Glutamatergic neuron (in vitro differentiated cells): ENCODE results near the gene NDUFA9. TPM values are rescaled to one million over a fixed set of nuclear protein-coding genes. Genes with fewer than 3 reads are reported as not detected.

Experiments used
- DNase-seq: peaks from one replicate; pipeline ENCODE4 v3.0.0; 2022
- H3K27ac Mint-ChIP-seq: one replicate; pipeline ENCODE4 v1.8.0; 2020; ENCODE audit warnings: mild to moderate bottlenecking, mixed read lengths, inconsistent platforms; ENCODE audit not compliant: unreplicated experiment
- H3K27me3 Mint-ChIP-seq: one replicate; pipeline ENCODE4 v1.8.0; 2020; ENCODE audit warnings: mild to moderate bottlenecking, moderate library complexity, mixed read lengths, inconsistent platforms; ENCODE audit not compliant: unreplicated experiment
- H3K36me3 Mint-ChIP-seq: one replicate; pipeline ENCODE4 v1.8.0; 2020; ENCODE audit warnings: mild to moderate bottlenecking, mixed read lengths, inconsistent platforms; ENCODE audit not compliant: unreplicated experiment
- H3K4me1 Mint-ChIP-seq: one replicate; pipeline ENCODE4 v1.8.0; 2020; ENCODE audit warnings: mild to moderate bottlenecking, low read depth, mixed read lengths, inconsistent platforms; ENCODE audit not compliant: unreplicated experiment
- H3K4me3 Mint-ChIP-seq: one replicate; pipeline ENCODE4 v1.8.0; 2020; ENCODE audit warnings: mild to moderate bottlenecking, mixed read lengths, inconsistent platforms; ENCODE audit not compliant: unreplicated experiment
- H3K9me3 Mint-ChIP-seq: one replicate; pipeline ENCODE4 v1.8.0; 2020; ENCODE audit warnings: mild to moderate bottlenecking, moderate library complexity, mixed read lengths, inconsistent platforms; ENCODE audit not compliant: unreplicated experiment
- total RNA-seq: library from RNA; stranded (reverse); fragmentation: NEBNext Ultra II Directional; extraction: Animal tissue kit (Norgen Biotek cat#: 25700); gene quantifications from one replicate; pipeline ENCODE4 v1.2.1, GENCODE V29; 2021; ENCODE audit not compliant: unreplicated experiment
- TF ChIP-seq, protein P1 (sequence below): fragments of 200-600 bp; sonication (generic); IDR thresholded peaks from one replicate; pipeline ENCODE4 v1.5.0; 2021; ENCODE audit not compliant: partially characterized antibody, unreplicated experiment

The NDUFA9 gene
- total RNA-seq, 1 donor from 2014 or later: 130 TPM

DNA sequence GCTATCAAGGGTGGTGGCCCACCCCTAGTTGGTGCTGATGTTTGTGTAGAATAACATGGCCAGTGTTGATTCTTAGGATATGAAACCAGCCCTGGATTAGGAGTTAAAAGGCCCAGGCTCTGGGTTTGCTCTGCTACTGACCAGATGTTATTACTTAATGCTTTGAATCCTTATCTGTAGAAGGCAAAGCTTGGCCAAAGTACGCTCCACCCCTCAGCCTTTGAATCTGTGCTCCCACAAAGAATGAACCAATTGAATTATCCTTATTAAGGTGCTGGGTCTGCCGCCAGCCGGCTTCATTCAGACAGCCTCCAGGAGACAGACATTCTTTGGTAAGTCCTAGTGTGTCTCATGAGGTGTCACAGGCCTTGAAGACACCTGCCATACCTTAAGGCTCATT, 41.9 kb upstream of the NDUFA9 start:
- no peak overlapping the region for H3K27ac Mint-ChIP-seq
- H3K9me3 Mint-ChIP-seq: peaks cover 2% of the 10 kb centered on the region
- TF ChIP-seq, protein P1, sequence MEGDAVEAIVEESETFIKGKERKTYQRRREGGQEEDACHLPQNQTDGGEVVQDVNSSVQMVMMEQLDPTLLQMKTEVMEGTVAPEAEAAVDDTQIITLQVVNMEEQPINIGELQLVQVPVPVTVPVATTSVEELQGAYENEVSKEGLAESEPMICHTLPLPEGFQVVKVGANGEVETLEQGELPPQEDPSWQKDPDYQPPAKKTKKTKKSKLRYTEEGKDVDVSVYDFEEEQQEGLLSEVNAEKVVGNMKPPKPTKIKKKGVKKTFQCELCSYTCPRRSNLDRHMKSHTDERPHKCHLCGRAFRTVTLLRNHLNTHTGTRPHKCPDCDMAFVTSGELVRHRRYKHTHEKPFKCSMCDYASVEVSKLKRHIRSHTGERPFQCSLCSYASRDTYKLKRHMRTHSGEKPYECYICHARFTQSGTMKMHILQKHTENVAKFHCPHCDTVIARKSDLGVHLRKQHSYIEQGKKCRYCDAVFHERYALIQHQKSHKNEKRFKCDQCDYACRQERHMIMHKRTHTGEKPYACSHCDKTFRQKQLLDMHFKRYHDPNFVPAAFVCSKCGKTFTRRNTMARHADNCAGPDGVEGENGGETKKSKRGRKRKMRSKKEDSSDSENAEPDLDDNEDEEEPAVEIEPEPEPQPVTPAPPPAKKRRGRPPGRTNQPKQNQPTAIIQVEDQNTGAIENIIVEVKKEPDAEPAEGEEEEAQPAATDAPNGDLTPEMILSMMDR: no peak
- no peak for DNase-seq
- H3K4me3 Mint-ChIP-seq: no peak overlapping the region
- H3K4me1 Mint-ChIP-seq: peaks cover 11% of the 10 kb centered on the region
- H3K36me3 Mint-ChIP-seq: no peaks in the 10 kb centered on the region
- H3K27me3 Mint-ChIP-seq: no peaks in the 10 kb centered on the region

DNA sequence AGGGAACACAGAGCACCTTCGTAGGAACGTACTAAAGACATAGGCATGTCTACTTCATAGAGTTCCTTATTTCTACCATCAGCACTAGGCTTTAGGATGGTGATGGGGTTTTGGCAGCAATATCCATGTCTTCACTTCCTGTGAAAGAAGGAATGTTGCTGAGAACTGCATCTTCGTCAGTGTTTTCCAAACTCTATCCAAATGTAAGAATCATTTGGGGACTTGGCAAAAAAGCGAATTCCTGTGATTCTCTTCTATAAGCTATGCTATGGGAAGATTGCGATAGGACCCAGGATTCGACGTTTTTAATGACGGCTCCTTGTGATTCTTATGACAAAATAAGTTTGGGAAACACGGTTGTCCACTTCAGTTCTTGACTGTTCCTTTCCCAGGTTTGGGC, 39.8 kb upstream of the NDUFA9 start:
- Mint-ChIP-seq H3K27me3 (no peaks in the 10 kb centered on the region), H3K4me3 (no peak overlapping the region), H3K9me3 (peaks cover 2% of the 10 kb centered on the region), H3K36me3 (no peaks in the 10 kb centered on the region), H3K27ac (no peak overlapping the region), H3K4me1 (peaks cover 6% of the 10 kb centered on the region)
- TF ChIP-seq, protein P1: no peak
- DNase-seq: no peak

DNA sequence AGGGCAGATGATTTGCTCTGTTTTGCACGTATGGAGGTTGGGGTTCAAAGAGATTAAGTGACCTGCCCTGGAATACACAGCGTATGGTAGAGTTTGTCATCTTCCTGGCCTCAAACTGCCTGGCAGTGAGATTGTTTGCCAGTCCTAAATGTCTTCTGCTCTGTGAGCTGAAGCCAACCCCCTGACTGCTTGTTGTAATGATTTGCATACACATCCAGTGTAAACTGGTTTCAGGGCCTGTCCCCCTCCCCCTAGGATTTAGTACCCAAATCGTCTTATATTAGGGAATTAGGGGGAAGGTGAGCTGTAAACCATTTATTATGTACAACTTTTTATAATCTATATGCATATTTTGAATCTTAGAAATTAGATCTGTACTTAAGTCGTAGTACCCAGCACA, 38.4 kb upstream of the NDUFA9 start:
- no peaks in the 10 kb centered on the region for H3K36me3 Mint-ChIP-seq
- H3K4me1 Mint-ChIP-seq: no peaks in the 10 kb centered on the region
- H3K27ac Mint-ChIP-seq: no peak overlapping the region

DNA sequence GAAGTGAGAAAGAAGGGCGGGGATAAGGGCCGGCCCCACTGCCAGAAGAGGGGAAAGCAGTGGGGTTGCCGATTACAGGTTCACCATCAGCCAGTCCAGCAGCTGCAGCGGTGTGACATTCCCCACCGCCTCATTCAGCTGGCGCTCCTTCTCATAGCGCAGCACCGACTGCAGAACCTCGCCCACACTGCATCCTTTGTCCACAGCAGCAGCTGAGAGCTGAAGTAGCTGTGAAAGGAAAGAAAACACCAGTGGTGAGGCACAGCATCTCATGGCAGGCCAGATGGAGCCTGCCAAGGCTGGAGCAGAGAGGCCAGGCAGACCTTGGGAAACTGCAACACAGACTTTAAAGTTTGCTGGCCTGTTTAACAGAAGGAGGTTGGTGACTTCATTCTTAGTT, 33.2 kb upstream of the NDUFA9 start:
- no peak for DNase-seq
- Mint-ChIP-seq H3K4me3 (no peak overlapping the region), H3K9me3 (no peaks in the 10 kb centered on the region), H3K27ac (no peak overlapping the region), H3K27me3 (no peaks in the 10 kb centered on the region), H3K36me3 (no peaks in the 10 kb centered on the region), H3K4me1 (no peaks in the 10 kb centered on the region)
- TF ChIP-seq, protein P1: no peak

More for the DNA sequence above, 38.4 kb upstream of the NDUFA9 start:
- Mint-ChIP-seq H3K27me3 (no peaks in the 10 kb centered on the region), H3K4me3 (no peak overlapping the region), H3K9me3 (no peaks in the 10 kb centered on the region)
- no peak for DNase-seq
- TF ChIP-seq, protein P1: no peak

DNA sequence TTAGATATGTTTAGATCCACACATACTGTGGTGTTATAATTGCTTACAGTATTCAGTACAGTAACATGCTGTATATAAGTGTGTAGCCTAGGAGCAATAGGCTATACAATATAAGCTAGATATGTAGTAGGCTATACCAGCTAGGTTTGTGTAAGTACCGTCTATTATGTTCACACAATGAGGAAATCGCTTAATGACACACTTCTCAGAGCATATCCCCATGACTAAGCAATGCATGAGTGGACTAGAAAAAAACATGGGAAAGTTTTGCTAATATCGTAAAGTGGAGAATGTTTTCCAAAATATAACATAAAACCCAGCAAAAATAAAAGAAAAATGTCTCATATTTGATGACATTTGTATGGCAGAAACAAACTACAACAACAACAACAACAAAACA, 27.4 kb upstream of the NDUFA9 start:
- no peak for DNase-seq
- H3K9me3 Mint-ChIP-seq: no peaks in the 10 kb centered on the region
- TF ChIP-seq, protein P1: no peak
- no peak overlapping the region for H3K4me3 Mint-ChIP-seq
- H3K4me1 Mint-ChIP-seq: no peaks in the 10 kb centered on the region
- H3K36me3 Mint-ChIP-seq: no peaks in the 10 kb centered on the region
- no peaks in the 10 kb centered on the region for H3K27me3 Mint-ChIP-seq
- no peak overlapping the region for H3K27ac Mint-ChIP-seq
